ENCODE results near the gene ANO3.

GRCh38 chr11:26490546-26490945 is 158.6 kb downstream of the ANO3 start:
- TF ChIP-seq CTCF (IDR thresholded peaks at IDR 0.05), result no peak
- TF ChIP-seq EZH2 (IDR thresholded peaks at IDR 0.05; ENCODE audit: borderline replicate concordance, insufficient read depth, low read depth, low read length, poor library complexity, severe bottlenecking), result no peak
